Activated CD8-positive, alpha-beta memory T cell treated with anti-CD3 and anti-CD28 coated beads for 48 hours (primary cell): ENCODE data around the gene PLB1.
A peak's percentile ranks its signal among the peaks of the same experiment; 100 is the strongest.

Experiments
- DNase-seq, 3 experiments: peaks; one replicate each; pipeline ENCODE4 v3.0.0-alpha.2; 2020; ENCODE audit warnings: low read depth in 2 of 3, low spot score in 2 of 3

The PLB1 gene

GRCh38 chr2:28640908-28641300 lies 145.0 kb downstream of the PLB1 start:
- no peak for DNase-seq

GRCh38 chr2:28642796-28643195 lies 146.9 kb downstream of the PLB1 start:
- DNase-seq: no peak

- no peak for DNase-seq
These were observed 147.5 kb downstream of the PLB1 start for GRCh38 chr2:28643327-28643726.

- DNase-seq: no peak
These were observed 148.1 kb downstream of the PLB1 start for GRCh38 chr2:28643911-28644334.

GRCh38 chr2:28644760-28645159 lies 148.9 kb downstream of the PLB1 start:
- DNase-seq: no peak

- DNase-seq: no peak
These were observed 149.7 kb downstream of the PLB1 start for GRCh38 chr2:28645553-28645952.

- no peak for DNase-seq
These were observed 151.8 kb downstream of the PLB1 start for GRCh38 chr2:28647682-28648081.

- DNase-seq: no peak
These were observed 152.3 kb downstream of the PLB1 start for GRCh38 chr2:28648147-28648546.

GRCh38 chr2:28648671-28649395 lies 153.0 kb downstream of the PLB1 start:
- DNase-seq: no peak

- DNase-seq: peak in 1 of 3 experiments; percentile 39
These were observed 153.8 kb downstream of the PLB1 start for GRCh38 chr2:28649481-28650265.

GRCh38 chr2:28650266-28650584 lies 154.4 kb downstream of the PLB1 start:
- DNase-seq: no peak

GRCh38 chr2:28652217-28652616 lies 156.4 kb downstream of the PLB1 start:
- DNase-seq: no peak

GRCh38 chr2:28653892-28654662 lies 158.2 kb downstream of the PLB1 start:
- DNase-seq: no peak

GRCh38 chr2:28654663-28655320 lies 158.9 kb downstream of the PLB1 start:
- no peak for DNase-seq

GRCh38 chr2:28656937-28657615 lies 161.2 kb downstream of the PLB1 start:
- no peak for DNase-seq

- no peak for DNase-seq
These were observed 162.5 kb downstream of the PLB1 start for GRCh38 chr2:28658369-28658768.

- DNase-seq: no peak
These were observed 163.3 kb downstream of the PLB1 start for GRCh38 chr2:28659127-28659526.

- no peak for DNase-seq
These were observed 165.7 kb downstream of the PLB1 start for GRCh38 chr2:28661589-28662001.

- no peak for DNase-seq
These were observed 166.2 kb downstream of the PLB1 start for GRCh38 chr2:28662044-28662443.

- no peak for DNase-seq
These were observed 166.8 kb downstream of the PLB1 start for GRCh38 chr2:28662468-28663181.
